Measurements from ENCODE around the gene ITPRID2.

GRCh38 chr2:181885096-181885495 lies 6.4 kb upstream of the ITPRID2 start:
- TF ChIP-seq CTCF (conservative IDR thresholded peaks at IDR 0.05; ENCODE audit: low read depth, low read length), result no peak
- TF ChIP-seq CEBPB (IDR thresholded peaks at IDR 0.05; ENCODE audit: low read depth, low read length), result no peak
- TF ChIP-seq MAFK (IDR thresholded peaks at IDR 0.05; ENCODE audit: low read depth, low read length), result no peak
- TF ChIP-seq FOS (IDR thresholded peaks at IDR 0.05; ENCODE audit: low read depth, low read length), result no peak
- TF ChIP-seq BHLHE40 (IDR thresholded peaks at IDR 0.05; ENCODE audit: low read depth, low read length), result no peak
- no peak for TF ChIP-seq SMC3 (IDR thresholded peaks at IDR 0.05; ENCODE audit: low read depth, low read length)
- no peak for TF ChIP-seq POLR2A (IDR thresholded peaks at IDR 0.05; ENCODE audit: low read depth, low read length)
- no peak for TF ChIP-seq RCOR1 (IDR thresholded peaks at IDR 0.05; ENCODE audit: insufficient replicate concordance, low read length)
- no peak for TF ChIP-seq CHD1 (IDR thresholded peaks at IDR 0.05; ENCODE audit: low read depth, low read length)
- no peak for TF ChIP-seq USF2 (IDR thresholded peaks at IDR 0.05; ENCODE audit: low read depth, low read length)

All from IMR-90 (cell line).